GM21515 (cell line): ENCODE measurements around the gene CFAP74.

Experiments
- ATAC-seq: cut with Tn5 transposase; IDR thresholded peaks from one replicate; pipeline ENCODE4 v1.9.1; 2021; ENCODE audit not compliant: unreplicated experiment

The CFAP74 gene

GRCh38 chr1:1883092-1883873, 120.3 kb downstream of the CFAP74 start:
- ATAC-seq = no peak

- no peak for ATAC-seq
Observed at GRCh38 chr1:1881727-1882126, 121.9 kb downstream of the CFAP74 start.

- ATAC-seq = no peak
Observed at GRCh38 chr1:1880617-1881312, 122.8 kb downstream of the CFAP74 start.

GRCh38 chr1:1879942-1880341, 123.6 kb downstream of the CFAP74 start:
- ATAC-seq = no peak

- no peak for ATAC-seq
Observed at GRCh38 chr1:1877865-1878436, 125.6 kb downstream of the CFAP74 start.

- no peak for ATAC-seq
Observed at GRCh38 chr1:1876335-1876930, 127.2 kb downstream of the CFAP74 start.

GRCh38 chr1:1875932-1876331, 127.7 kb downstream of the CFAP74 start:
- no peak for ATAC-seq

GRCh38 chr1:1874901-1875300, 128.7 kb downstream of the CFAP74 start:
- ATAC-seq = no peak

- ATAC-seq = no peak
Observed at GRCh38 chr1:1873186-1873585, 130.4 kb downstream of the CFAP74 start.

- no peak for ATAC-seq
Observed at GRCh38 chr1:1872329-1872994, 131.1 kb downstream of the CFAP74 start.
